OCI-LY3 (cell line): ENCODE data around the gene LTBP3.
"Not testable (repeated sequence)": the region's sequence is repeated elsewhere in the genome, so short reads cannot be mapped to it uniquely, and the experiment has no call there.

Experiments used
- H2AFZ ChIP-seq: fragments of 200-600, 300-600 bp; shearing (Covaris generic); 2 replicates; pipeline ENCODE4 v1.6.0; 2014; ENCODE audit warnings: antibody characterized with exemption, low read depth, low read length
- H3K27ac ChIP-seq: fragments of 200-600, 300-600 bp; sonication (generic); 2 replicates; pipeline ENCODE4 v1.5.1; 2014; ENCODE audit warnings: mild to moderate bottlenecking, low read length, moderate library complexity, mixed read lengths
- H3K27me3 ChIP-seq: fragments of 200-600, 300-600 bp; sonication (generic); 2 replicates; pipeline ENCODE4 v1.6.1; 2014; ENCODE audit warnings: low read depth, low read length, mixed read lengths
- H3K36me3 ChIP-seq: fragments of 200-600, 300-600 bp; sonication (generic); replicated peaks from 2 replicates; pipeline ENCODE3; 2014; ENCODE audit warnings: low read depth, low read length, mixed read lengths
- H3K4me1 ChIP-seq: fragments of 300-600, 200-600 bp; sonication (generic); 2 replicates; pipeline ENCODE4 v1.6.1; 2014; ENCODE audit warnings: low read length, mixed read lengths
- H3K4me2 ChIP-seq: fragments of 200-600, 300-600 bp; sonication (generic); 2 replicates; pipeline ENCODE4 v1.6.1; 2014; ENCODE audit warnings: low read length, mixed read lengths
- H3K4me3 ChIP-seq: fragments of 300-600, 200-600 bp; sonication (generic); 2 replicates; pipeline ENCODE4 v1.5.1; 2014; ENCODE audit warnings: antibody characterized with exemption, mild to moderate bottlenecking, low read length, moderate library complexity
- H3K79me2 ChIP-seq: fragments of 300-600, 200-600 bp; shearing (Covaris generic); 2 replicates; pipeline ENCODE4 v1.6.1; 2014; ENCODE audit warnings: mild to moderate bottlenecking, low read length, mixed read lengths
- H3K9ac ChIP-seq: fragments of 300-600, 200-600 bp; shearing (Covaris generic); 2 replicates; pipeline ENCODE4 v1.6.0; 2014; ENCODE audit warnings: mild to moderate bottlenecking, low read length, moderate library complexity
- H3K9me3 ChIP-seq: fragments of 200-600, 300-600 bp; shearing (Covaris generic); 2 replicates; pipeline ENCODE4 v1.6.1; 2014; ENCODE audit warnings: low read length, mixed read lengths; ENCODE audit not compliant: insufficient read depth
- H4K20me1 ChIP-seq: fragments of 200-600, 300-600 bp; sonication (generic); 2 replicates; pipeline ENCODE4 v1.6.1; 2016; ENCODE audit warnings: low read length, mixed read lengths; ENCODE audit not compliant: insufficient read depth
- EZH2phosphoT487 ChIP-seq: fragments of 200-600 bp; shearing (Covaris generic); IDR thresholded peaks from 2 replicates; pipeline ENCODE4 v1.6.1; 2018; ENCODE audit warnings: antibody characterized with exemption, mixed run types, low read depth
- TF ChIP-seq, protein P1 (sequence below): fragments of 200-600, 300-600 bp; sonication (generic); IDR thresholded peaks from 2 replicates; pipeline ENCODE4 v1.5.1; 2014; ENCODE audit warnings: antibody characterized with exemption, low read length, low read depth

Gene LTBP3

GRCh38 chr11:65569973-65570918, 12.1 kb upstream of the LTBP3 start, which contains the start of gene ZNRD2:
Gene ZNRD2 (plus strand): TSS chr11:65570477. CDS start chr11:65570492, 15 bp downstream.
- Histone ChIP-seq H3K4me2 (peak within 1 kb of the TSS; percentile 90), H3K79me2 (peaks cover 48% of the 10 kb centered on the region), H3K27ac (peak within 1 kb of the TSS; percentile 89), H3K36me3 (peaks cover 12% of the 10 kb centered on the region), H3K4me3 (peak within 1 kb of the TSS; percentile 82), H2AFZ (peak within 1 kb of the TSS; percentile 63), H3K9me3 (no peaks in the 10 kb centered on the region), H3K9ac (peak within 1 kb of the TSS; percentile 84), H4K20me1 (peaks cover 13% of the 10 kb centered on the region), H3K4me1 (peaks cover 37% of the 10 kb centered on the region), H3K27me3 (no peaks in the 10 kb centered on the region)
- TF ChIP-seq EZH2phosphoT487, result no peak
- TF ChIP-seq, protein P1, sequence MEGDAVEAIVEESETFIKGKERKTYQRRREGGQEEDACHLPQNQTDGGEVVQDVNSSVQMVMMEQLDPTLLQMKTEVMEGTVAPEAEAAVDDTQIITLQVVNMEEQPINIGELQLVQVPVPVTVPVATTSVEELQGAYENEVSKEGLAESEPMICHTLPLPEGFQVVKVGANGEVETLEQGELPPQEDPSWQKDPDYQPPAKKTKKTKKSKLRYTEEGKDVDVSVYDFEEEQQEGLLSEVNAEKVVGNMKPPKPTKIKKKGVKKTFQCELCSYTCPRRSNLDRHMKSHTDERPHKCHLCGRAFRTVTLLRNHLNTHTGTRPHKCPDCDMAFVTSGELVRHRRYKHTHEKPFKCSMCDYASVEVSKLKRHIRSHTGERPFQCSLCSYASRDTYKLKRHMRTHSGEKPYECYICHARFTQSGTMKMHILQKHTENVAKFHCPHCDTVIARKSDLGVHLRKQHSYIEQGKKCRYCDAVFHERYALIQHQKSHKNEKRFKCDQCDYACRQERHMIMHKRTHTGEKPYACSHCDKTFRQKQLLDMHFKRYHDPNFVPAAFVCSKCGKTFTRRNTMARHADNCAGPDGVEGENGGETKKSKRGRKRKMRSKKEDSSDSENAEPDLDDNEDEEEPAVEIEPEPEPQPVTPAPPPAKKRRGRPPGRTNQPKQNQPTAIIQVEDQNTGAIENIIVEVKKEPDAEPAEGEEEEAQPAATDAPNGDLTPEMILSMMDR, result peak; percentile 65

DNA sequence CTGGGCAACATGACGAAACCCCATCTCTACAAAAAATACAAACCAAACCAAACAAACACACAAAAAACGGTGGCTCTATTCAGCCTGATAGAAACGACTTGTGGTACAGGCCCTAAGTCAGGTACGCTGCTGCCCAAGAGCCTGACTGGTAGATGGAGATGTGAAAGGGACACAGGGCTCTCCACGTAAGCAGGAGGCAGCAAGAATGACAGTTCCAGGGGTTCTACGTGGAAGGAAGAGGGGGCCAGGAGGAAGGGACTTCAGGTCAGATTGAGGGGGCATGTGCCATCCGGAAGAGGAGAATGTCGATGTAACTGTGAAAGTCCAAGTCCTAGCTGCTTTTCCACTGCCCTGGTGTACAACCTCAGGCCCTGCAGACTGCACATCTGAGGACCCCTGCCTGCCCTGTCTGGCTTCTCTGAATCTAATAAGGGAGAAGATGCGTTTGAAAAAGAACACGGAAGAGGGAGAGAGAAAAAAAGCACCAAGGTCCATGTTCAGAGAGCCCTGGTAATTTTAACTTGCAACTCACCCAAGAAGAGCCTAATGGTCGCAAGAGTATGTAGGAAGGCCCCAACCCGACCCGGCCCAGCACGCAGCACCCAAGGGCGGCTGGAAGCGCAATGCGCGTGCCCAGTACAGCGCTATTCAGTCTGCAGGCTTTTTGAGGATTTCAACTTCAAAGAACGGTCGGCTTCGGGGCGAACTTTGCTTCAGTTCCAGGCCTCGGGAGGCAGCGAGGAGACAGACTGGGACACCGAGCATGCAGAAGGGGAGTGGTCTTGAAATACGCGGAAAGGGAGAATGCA, 11.2 kb upstream of the LTBP3 start:
- TF ChIP-seq EZH2phosphoT487, result no peak
- TF ChIP-seq, protein P1, result no peak
- Histone ChIP-seq H3K79me2 (peaks cover 48% of the 10 kb centered on the region), H3K27me3 (no peaks in the 10 kb centered on the region), H3K4me3 (peak overlapping the region; percentile 82), H3K27ac (peak overlapping the region; percentile 89), H2AFZ (peak overlapping the region; percentile 63), H3K9me3 (no peaks in the 10 kb centered on the region), H4K20me1 (peaks cover 13% of the 10 kb centered on the region), H3K4me2 (peak overlapping the region; percentile 89), H3K4me1 (peaks cover 31% of the 10 kb centered on the region), H3K9ac (peak overlapping the region; percentile 84), H3K36me3 (peaks cover 12% of the 10 kb centered on the region)

GRCh38 chr11:65565624-65566453, 7.7 kb upstream of the LTBP3 start:
- Histone ChIP-seq H3K4me2 (no peak overlapping the region), H2AFZ (no peak overlapping the region), H3K4me3 (no peak overlapping the region), H3K9me3 (no peaks in the 10 kb centered on the region), H3K4me1 (peaks cover 14% of the 10 kb centered on the region), H4K20me1 (no peaks in the 10 kb centered on the region), H3K27me3 (no peaks in the 10 kb centered on the region), H3K79me2 (peaks cover 27% of the 10 kb centered on the region), H3K36me3 (peaks cover 12% of the 10 kb centered on the region), H3K9ac (no peak overlapping the region), H3K27ac (no peak overlapping the region)
- TF ChIP-seq, protein P1, result no peak
- no peak for TF ChIP-seq EZH2phosphoT487

DNA sequence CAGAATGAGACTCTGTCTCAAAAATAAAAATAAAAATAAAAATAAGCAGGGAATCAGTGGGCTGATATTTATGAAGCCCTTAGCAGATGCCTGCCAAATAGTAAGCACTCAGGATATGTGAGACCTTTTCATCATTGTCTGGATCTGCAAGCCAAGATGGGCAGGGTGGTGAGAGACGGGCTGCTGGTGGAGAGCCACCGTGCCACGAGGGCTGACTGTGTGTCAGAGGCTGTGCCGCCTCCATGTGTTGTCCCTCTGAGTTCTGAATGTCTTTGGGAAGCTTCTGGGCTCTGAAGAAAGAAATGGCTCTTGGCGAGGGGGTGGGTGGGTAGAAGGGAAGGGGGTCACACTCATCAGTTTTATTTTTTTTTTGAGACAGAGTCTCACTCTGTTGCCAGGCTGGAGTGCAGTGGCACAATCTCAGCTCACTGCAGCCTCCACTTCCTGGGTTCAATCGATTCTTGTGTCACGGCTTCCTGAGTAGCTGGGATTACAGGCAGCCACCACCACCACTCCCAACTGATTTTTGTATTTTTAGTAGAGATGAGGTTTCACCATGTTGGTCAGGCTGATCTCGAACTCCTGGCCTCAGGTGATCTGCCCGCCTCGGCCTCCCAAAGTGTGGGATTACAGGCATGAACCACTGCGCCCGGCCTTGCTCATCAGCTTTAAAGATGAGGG, 6.9 kb upstream of the LTBP3 start:
- H3K9ac ChIP-seq, H3K27ac ChIP-seq: not testable (repeated sequence)
- H3K4me1 ChIP-seq, result peaks cover 14% of the 10 kb centered on the region

More for the DNA sequence above, 6.9 kb upstream of the LTBP3 start:
- not testable (repeated sequence) for H3K27me3 ChIP-seq, H2AFZ ChIP-seq, H4K20me1 ChIP-seq, H3K4me2 ChIP-seq, H3K4me3 ChIP-seq, H3K9me3 ChIP-seq
- peaks cover 21% of the 10 kb centered on the region for H3K79me2 ChIP-seq
- peaks cover 12% of the 10 kb centered on the region for H3K36me3 ChIP-seq
